HepG2 (cell line): Measurements from ENCODE around the gene TCEANC. TPM values are rescaled to one million over a fixed set of nuclear protein-coding genes. Genes with fewer than 3 reads are reported as not detected.
A peak's percentile ranks its signal among the peaks of the same experiment; 100 is the strongest.

ENCODE experiments used
- HOXA5 ChIP-seq: sonication (generic); formaldehyde crosslinking; IDR thresholded peaks from 2 replicates; pipeline ENCODE4 v1.4.0; 2020; ENCODE audit warnings: missing genetic modification reagents
- KAT8 ChIP-seq: IDR thresholded peaks from 2 replicates; pipeline ENCODE4 v1.6.1; 2016; ENCODE audit warnings: missing genetic modification reagents, missing compliant biosample characterization
- KLF11 ChIP-seq: IDR thresholded peaks from 2 replicates; pipeline ENCODE4 v1.6.1; 2016; ENCODE audit warnings: missing compliant biosample characterization
- MXD3 ChIP-seq: IDR thresholded peaks from 2 replicates; pipeline ENCODE4 v1.6.1; 2016; ENCODE audit warnings: mild to moderate bottlenecking, missing biosample characterization, missing genetic modification reagents
- POGK ChIP-seq: sonication (generic); formaldehyde crosslinking; conservative IDR thresholded peaks from 2 replicates; pipeline ENCODE4 v1.8.0; 2022; ENCODE audit warnings: mild to moderate bottlenecking, moderate library complexity, missing genetic modification reagents
- POLR2G ChIP-seq: fragments of 200-400 bp; formaldehyde crosslinking; IDR thresholded peaks from 2 replicates; pipeline ENCODE4 v1.6.1; 2018; ENCODE audit warnings: mild to moderate bottlenecking, low read depth, low read length, moderate library complexity
- RFX5 ChIP-seq: IDR thresholded peaks from 2 replicates; pipeline ENCODE4 v1.6.1; 2011; ENCODE audit warnings: low read depth, low read length, improper control_type of control experiment
- TAF1 ChIP-seq: sonication (generic); formaldehyde crosslinking; IDR thresholded peaks from 2 replicates; pipeline ENCODE4 v1.4.0; 2020; ENCODE audit warnings: missing genetic modification reagents
- ZFX ChIP-seq: sonication (generic); formaldehyde crosslinking; IDR thresholded peaks from 2 replicates; pipeline ENCODE4 v1.4.0; 2020; ENCODE audit warnings: mild to moderate bottlenecking, low read depth, missing genetic modification reagents, moderate library complexity
- ZGPAT ChIP-seq: IDR thresholded peaks from 2 replicates; pipeline ENCODE4 v1.6.1; 2016; ENCODE audit warnings: mild to moderate bottlenecking
- ZNF770 ChIP-seq: sonication (generic); formaldehyde crosslinking; IDR thresholded peaks from 2 replicates; pipeline ENCODE4 v1.5.0; 2020; ENCODE audit warnings: mild to moderate bottlenecking, missing genetic modification reagents
- ZNF788 ChIP-seq: sonication (generic); formaldehyde crosslinking; IDR thresholded peaks from 2 replicates; pipeline ENCODE4 v1.5.0; 2020; ENCODE audit warnings: mild to moderate bottlenecking, missing genetic modification reagents, borderline replicate concordance
- polyA plus RNA-seq, 8 experiments: library from polyadenylated mRNA; depleted of rRNA in 3 of 8; stranded (reverse) in 7 of 8; unstranded in 1 of 8; fragments of >200 nt; fragmentation: Illumina TruSeq in 4 of 8; extraction: Trizol in 4 of 8; gene quantifications; 2 replicates each; pipeline versions ENCODE4 v1.2.1 to v1.2.3, GENCODE V29; 2011 to 2016; ENCODE audit warnings: low read depth in 4 of 8, missing spikeins in 1 of 8, mixed read lengths in 1 of 8; ENCODE audit not compliant: insufficient read depth in 1 of 8
- total RNA-seq, 5 experiments: library from RNA; depleted of rRNA; stranded (reverse); fragments of >200 nt; fragmentation: Illumina TruSeq; extraction: Trizol; gene quantifications; 2 replicates each; pipeline ENCODE4 v1.2.3, GENCODE V29; 2016; ENCODE audit warnings: low read depth in 1 of 5
- TF ChIP-seq, protein P1 (sequence below): sonication (generic); formaldehyde crosslinking; IDR thresholded peaks from 2 replicates; pipeline ENCODE4 v1.4.0; 2020; ENCODE audit warnings: low read depth, mild to moderate bottlenecking, missing genetic modification reagents
- TF ChIP-seq, protein P2 (sequence below), 2 experiments: sonication (generic) in 1 of 2; formaldehyde crosslinking in 1 of 2; IDR thresholded peaks; 2 replicates each; pipeline versions ENCODE4 v1.4.0 to v1.6.1; 2018 to 2020; ENCODE audit warnings: missing genetic modification reagents in 2 of 2, borderline replicate concordance in 1 of 2, low read depth in 1 of 2, mild to moderate bottlenecking in 1 of 2, missing biosample characterization in 1 of 2
- TF ChIP-seq, protein P3 (sequence below): sonication (generic); formaldehyde crosslinking; IDR thresholded peaks from 2 replicates; pipeline ENCODE4 v1.4.0; 2020; ENCODE audit warnings: mild to moderate bottlenecking, missing genetic modification reagents

TCEANC gene
- total and polyA plus RNA-seq, 2 of the 13 experiments (the other 11 are each of a cell fraction or from before 2014, with no cell fraction given) = 0.51 to 0.97 TPM

GRCh38 chrX:13688958-13689740 lies 36.2 kb downstream of the TCEANC start, which contains the start of gene RAB9A (continued):
- 0 out of 2 replicates have a peak, but pooled peaks have one; percentile 46 for TF ChIP-seq KAT8
- 0 out of 2 replicates have a peak, but pooled peaks have one; percentile 28 for TF ChIP-seq ZNF770 (CRISPR knock-in tag)
- 0 out of 2 replicates have a peak, but pooled peaks have one; percentile 39 for TF ChIP-seq POGK (CRISPR knock-in tag)
- peak; percentile 82 for TF ChIP-seq POLR2G
- TF ChIP-seq RFX5 = no peak
- TF ChIP-seq, protein P1, sequence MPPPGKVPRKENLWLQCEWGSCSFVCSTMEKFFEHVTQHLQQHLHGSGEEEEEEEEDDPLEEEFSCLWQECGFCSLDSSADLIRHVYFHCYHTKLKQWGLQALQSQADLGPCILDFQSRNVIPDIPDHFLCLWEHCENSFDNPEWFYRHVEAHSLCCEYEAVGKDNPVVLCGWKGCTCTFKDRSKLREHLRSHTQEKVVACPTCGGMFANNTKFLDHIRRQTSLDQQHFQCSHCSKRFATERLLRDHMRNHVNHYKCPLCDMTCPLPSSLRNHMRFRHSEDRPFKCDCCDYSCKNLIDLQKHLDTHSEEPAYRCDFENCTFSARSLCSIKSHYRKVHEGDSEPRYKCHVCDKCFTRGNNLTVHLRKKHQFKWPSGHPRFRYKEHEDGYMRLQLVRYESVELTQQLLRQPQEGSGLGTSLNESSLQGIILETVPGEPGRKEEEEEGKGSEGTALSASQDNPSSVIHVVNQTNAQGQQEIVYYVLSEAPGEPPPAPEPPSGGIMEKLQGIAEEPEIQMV (CRISPR knock-in tag) = no peak
- TF ChIP-seq, protein P2, sequence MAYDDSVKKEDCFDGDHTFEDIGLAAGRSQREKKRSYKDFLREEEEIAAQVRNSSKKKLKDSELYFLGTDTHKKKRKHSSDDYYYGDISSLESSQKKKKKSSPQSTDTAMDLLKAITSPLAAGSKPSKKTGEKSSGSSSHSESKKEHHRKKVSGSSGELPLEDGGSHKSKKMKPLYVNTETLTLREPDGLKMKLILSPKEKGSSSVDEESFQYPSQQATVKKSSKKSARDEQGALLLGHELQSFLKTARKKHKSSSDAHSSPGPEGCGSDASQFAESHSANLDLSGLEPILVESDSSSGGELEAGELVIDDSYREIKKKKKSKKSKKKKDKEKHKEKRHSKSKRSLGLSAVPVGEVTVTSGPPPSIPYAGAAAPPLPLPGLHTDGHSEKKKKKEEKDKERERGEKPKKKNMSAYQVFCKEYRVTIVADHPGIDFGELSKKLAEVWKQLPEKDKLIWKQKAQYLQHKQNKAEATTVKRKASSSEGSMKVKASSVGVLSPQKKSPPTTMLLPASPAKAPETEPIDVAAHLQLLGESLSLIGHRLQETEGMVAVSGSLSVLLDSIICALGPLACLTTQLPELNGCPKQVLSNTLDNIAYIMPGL (CRISPR knock-in tag; IDR thresholded peaks at IDR 0.05; ENCODE audit: borderline replicate concordance in 1 of 2, low read depth in 1 of 2) = peak in 1 of 2 experiments; percentile 71; a peak in 2 of 4 replicates
- no peak for TF ChIP-seq KLF11 (CRISPR knock-in tag)
- 0 out of 2 replicates have a peak, but pooled peaks have one; percentile 37 for TF ChIP-seq MXD3 (CRISPR knock-in tag)
- TF ChIP-seq HOXA5 (CRISPR knock-in tag) = no peak
- TF ChIP-seq ZFX (CRISPR knock-in tag) = peak; percentile 88
- TF ChIP-seq, protein P3, sequence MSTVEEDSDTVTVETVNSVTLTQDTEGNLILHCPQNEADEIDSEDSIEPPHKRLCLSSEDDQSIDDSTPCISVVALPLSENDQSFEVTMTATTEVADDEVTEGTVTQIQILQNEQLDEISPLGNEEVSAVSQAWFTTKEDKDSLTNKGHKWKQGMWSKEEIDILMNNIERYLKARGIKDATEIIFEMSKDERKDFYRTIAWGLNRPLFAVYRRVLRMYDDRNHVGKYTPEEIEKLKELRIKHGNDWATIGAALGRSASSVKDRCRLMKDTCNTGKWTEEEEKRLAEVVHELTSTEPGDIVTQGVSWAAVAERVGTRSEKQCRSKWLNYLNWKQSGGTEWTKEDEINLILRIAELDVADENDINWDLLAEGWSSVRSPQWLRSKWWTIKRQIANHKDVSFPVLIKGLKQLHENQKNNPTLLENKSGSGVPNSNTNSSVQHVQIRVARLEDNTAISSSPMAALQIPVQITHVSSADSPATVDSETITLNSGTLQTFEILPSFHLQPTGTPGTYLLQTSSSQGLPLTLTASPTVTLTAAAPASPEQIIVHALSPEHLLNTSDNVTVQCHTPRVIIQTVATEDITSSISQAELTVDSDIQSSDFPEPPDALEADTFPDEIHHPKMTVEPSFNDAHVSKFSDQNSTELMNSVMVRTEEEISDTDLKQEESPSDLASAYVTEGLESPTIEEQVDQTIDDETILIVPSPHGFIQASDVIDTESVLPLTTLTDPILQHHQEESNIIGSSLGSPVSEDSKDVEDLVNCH (CRISPR knock-in tag) = no peak
- TF ChIP-seq ZGPAT (CRISPR knock-in tag) = peak; percentile 53; the same call in 1 of the 2 replicates
- no peak for TF ChIP-seq ZNF788 (CRISPR knock-in tag)
- peak; percentile 64 for TF ChIP-seq TAF1 (CRISPR knock-in tag)
